HEK293T (cell line): Measurements from ENCODE around the gene GPHA2.
"Not testable (repeated sequence)": the region's sequence is repeated elsewhere in the genome, so short reads cannot be mapped to it uniquely, and the experiment has no call there.

Source experiments
- CTCF ChIA-PET: fragments of 350-600 bp; formaldehyde crosslinking; extraction: SDS; loops from one replicate; lab custom pipeline; 2021; ENCODE audit warnings: antibody characterized with exemption, inconsistent platforms; lab: Yijun Ruan, JAX
- POLR2A ChIA-PET: fragments of 350-600 bp; formaldehyde crosslinking; extraction: SDS; loops from one replicate; lab custom pipeline; 2020; ENCODE audit warnings: antibody characterized with exemption, inconsistent platforms; lab: Yijun Ruan, JAX
- DNase-seq: peaks from one replicate; pipeline ENCODE4 v3.0.0; 2012; ENCODE audit warnings: mixed read lengths; ENCODE audit errors: extremely low spot score
- ARNT ChIP-seq: fragments of 450-650 bp; IDR thresholded peaks from 2 replicates; pipeline ENCODE4 v1.6.1; 2017; ENCODE audit warnings: mild to moderate bottlenecking
- BHLHE40 ChIP-seq: fragments of 450-650 bp; IDR thresholded peaks from 2 replicates; pipeline ENCODE4 v1.6.1; 2016; ENCODE audit warnings: mild to moderate bottlenecking, moderate library complexity, borderline replicate concordance
- CTBP1 ChIP-seq: fragments of 450-650 bp; IDR thresholded peaks from 2 replicates; pipeline ENCODE4 v1.6.1; 2016; ENCODE audit warnings: borderline replicate concordance
- ELF4 ChIP-seq: fragments of 450-650 bp; IDR thresholded peaks from 2 replicates; pipeline ENCODE4 v1.6.1; 2017; ENCODE audit warnings: antibody characterized with exemption
- FOXA1 ChIP-seq: fragments of 450-650 bp; IDR thresholded peaks from 2 replicates; pipeline ENCODE4 v1.6.1; 2016; ENCODE audit warnings: mild to moderate bottlenecking
- FOXK2 ChIP-seq: fragments of 450-650 bp; IDR thresholded peaks from 2 replicates; pipeline ENCODE4 v1.6.1; 2016; ENCODE audit warnings: mild to moderate bottlenecking
- FOXM1 ChIP-seq: fragments of 450-650 bp; IDR thresholded peaks from 2 replicates; pipeline ENCODE4 v1.6.1; 2017; ENCODE audit warnings: mild to moderate bottlenecking, borderline replicate concordance
- HDGF ChIP-seq: fragments of 450-650 bp; IDR thresholded peaks from 2 replicates; pipeline ENCODE4 v1.6.1; 2017; ENCODE audit warnings: antibody characterized with exemption, borderline replicate concordance
- L3MBTL2 ChIP-seq: fragments of 450-650 bp; conservative IDR thresholded peaks from 2 replicates; pipeline ENCODE4 v1.6.1; 2016; ENCODE audit warnings: mild to moderate bottlenecking
- LEF1 ChIP-seq: fragments of 450-650 bp; IDR thresholded peaks from 2 replicates; pipeline ENCODE4 v1.6.1; 2017; ENCODE audit warnings: mild to moderate bottlenecking, borderline replicate concordance
- NFRKB ChIP-seq: fragments of 450-650 bp; IDR thresholded peaks from 2 replicates; pipeline ENCODE4 v1.6.1; 2016; ENCODE audit warnings: mild to moderate bottlenecking, moderate library complexity
- SP1 ChIP-seq: fragments of 450-650 bp; IDR thresholded peaks from 2 replicates; pipeline ENCODE4 v1.6.1; 2017
- SUZ12 ChIP-seq: fragments of 450-650 bp; IDR thresholded peaks from 2 replicates; pipeline ENCODE4 v1.6.1; 2016; ENCODE audit warnings: mild to moderate bottlenecking
- TARDBP ChIP-seq: fragments of 450-650 bp; IDR thresholded peaks from 2 replicates; pipeline ENCODE4 v1.6.1; 2016
- ZNF384 ChIP-seq: fragments of 450-650 bp; IDR thresholded peaks from 2 replicates; pipeline ENCODE4 v1.6.1; 2016
- TF ChIP-seq, protein P1 (sequence below): fragments of 450-650 bp; IDR thresholded peaks from 2 replicates; pipeline ENCODE4 v1.6.1; 2016

Gene GPHA2, protein sequence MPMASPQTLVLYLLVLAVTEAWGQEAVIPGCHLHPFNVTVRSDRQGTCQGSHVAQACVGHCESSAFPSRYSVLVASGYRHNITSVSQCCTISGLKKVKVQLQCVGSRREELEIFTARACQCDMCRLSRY

DNA sequence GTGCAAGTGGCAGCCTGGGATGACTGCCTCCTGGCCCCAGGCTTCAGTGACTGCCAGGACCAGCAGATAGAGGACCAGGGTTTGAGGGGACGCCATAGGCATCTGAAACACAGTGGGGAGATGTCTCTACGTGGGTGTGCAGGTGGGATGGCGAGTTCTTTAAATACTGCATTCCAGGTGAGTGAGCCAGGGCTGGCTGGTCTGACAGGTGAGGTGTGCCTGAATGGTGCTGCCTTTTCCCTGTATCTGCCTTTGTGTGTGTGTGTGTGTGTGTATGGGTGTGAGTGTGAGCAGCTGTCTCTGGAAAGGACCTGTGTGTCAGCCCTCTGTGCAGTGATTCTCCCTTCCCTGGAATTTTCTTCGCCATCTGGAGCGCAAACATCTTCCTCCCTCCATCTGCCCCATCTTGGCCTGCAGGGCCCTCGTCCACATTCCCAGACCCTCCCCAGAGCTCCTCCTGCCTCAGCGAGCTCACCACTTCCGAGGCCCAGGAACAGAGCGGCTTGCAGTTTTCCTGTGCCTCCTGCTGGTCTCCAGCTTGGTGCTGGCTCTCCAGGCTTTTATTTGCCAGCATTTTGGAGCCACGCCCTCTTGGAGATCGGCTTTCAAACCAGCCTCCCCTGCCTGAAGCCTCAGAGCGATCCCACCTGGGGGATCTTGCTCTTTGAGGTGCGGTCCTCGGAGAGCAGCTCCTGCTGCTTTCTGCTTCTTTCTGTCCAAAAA is at the start of gene GPHA2:
Gene GPHA2, minus strand, starts transcription at position 535 of the 723 bp plus-strand sequence. Its CDS starts 433 bp downstream, at position 102.
- TF ChIP-seq CTBP1 (no peak), ARNT (no peak), ZNF384 (no peak), FOXM1 (no peak), FOXK2 (no peak), L3MBTL2 (no peak), BHLHE40 (no peak), LEF1 (no peak), HDGF (no peak), FOXA1 (no peak)
- DNase-seq: peak; percentile 56
- ChIA-PET POLR2A (interaction anchor here (1.3 to 2.2 kb wide), 2 partner anchors 11 to 19 kb away, joined by 5 to 9 read pairs; partner anchors contain the start of gene PPP2R5B), CTCF (no interaction called here)

- CTCF ChIA-PET: not testable (repeated sequence)
These were observed 47.6 kb upstream of the GPHA2 start for GRCh38 chr11:64983339-64983738.

GRCh38 chr11:64976651-64977050 is 41.0 kb upstream of the GPHA2 start:
- POLR2A ChIA-PET: no interaction called here
- no peak for TF ChIP-seq BHLHE40
- TF ChIP-seq FOXM1: no peak
- no peak for TF ChIP-seq TARDBP
- TF ChIP-seq NFRKB: no peak
- TF ChIP-seq CTBP1: no peak
- no peak for TF ChIP-seq LEF1
- no peak for TF ChIP-seq ZNF384
- no peak for TF ChIP-seq SUZ12
- no peak for TF ChIP-seq L3MBTL2
- no peak for TF ChIP-seq FOXK2
- TF ChIP-seq ELF4: no peak
- TF ChIP-seq FOXA1: no peak
- no peak for TF ChIP-seq HDGF
- no peak for TF ChIP-seq ARNT
- TF ChIP-seq SP1: no peak
- TF ChIP-seq, protein P1, sequence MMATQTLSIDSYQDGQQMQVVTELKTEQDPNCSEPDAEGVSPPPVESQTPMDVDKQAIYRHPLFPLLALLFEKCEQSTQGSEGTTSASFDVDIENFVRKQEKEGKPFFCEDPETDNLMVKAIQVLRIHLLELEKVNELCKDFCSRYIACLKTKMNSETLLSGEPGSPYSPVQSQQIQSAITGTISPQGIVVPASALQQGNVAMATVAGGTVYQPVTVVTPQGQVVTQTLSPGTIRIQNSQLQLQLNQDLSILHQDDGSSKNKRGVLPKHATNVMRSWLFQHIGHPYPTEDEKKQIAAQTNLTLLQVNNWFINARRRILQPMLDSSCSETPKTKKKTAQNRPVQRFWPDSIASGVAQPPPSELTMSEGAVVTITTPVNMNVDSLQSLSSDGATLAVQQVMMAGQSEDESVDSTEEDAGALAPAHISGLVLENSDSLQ: no peak
- CTCF ChIA-PET: no interaction called here
- DNase-seq: no peak

More at GRCh38 chr11:64983339-64983738, 47.6 kb upstream of the GPHA2 start:
- DNase-seq, POLR2A ChIA-PET: not testable (repeated sequence)

- CTCF ChIA-PET: interaction anchor here (0.5 to 0.7 kb wide), 2 partner anchors 54 to 140 kb away, joined by 3 read pairs; no protein-coding TSS in a partner anchor
- POLR2A ChIA-PET: no interaction called here
These were observed 38.4 kb upstream of the GPHA2 start for GRCh38 chr11:64974124-64974523.

DNA sequence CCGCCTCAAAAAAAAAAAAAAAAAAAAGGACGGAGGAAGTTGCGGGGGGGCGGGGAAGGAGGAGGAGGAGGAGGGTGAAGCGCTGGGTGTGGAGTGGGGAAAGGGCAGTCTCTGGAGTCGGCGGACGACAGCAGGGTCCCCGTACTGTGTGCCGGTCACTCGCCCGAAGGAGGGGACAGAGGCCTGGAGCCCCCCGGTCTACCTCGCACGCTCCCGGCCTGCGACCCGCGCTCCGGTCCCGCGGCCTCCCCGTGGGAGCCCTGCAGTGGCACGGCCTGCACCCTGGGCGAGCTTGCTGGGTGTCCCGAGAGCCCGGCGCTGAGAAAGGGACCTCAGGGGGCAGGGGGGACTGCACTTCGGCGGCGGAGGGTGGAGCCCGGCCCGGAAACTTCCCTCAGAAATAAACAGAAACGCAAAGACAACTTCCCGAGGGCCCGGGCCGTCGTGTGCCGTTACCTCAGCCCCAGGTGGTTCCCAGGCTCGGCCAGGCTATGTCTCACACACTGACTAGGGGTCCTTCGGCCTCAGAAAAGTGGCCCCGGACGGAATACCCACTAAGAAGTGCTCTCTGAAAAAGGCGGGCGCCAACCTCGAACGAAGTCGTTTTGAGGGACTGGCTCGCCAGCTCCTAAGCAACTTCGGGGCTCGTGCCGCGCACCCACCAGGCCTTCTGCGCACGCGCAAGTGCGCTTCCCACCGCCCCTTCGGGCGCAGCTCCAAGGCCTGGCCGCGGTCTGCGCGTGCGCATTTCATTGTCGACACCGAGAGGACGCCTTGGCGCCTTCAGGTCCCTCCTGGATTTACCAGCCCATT is 35.9 kb upstream of the GPHA2 start, which contains the start of gene MAJIN:
Gene MAJIN, minus strand, starts transcription at position 688 of the 813 bp plus-strand sequence. CDS start 12,703 bp downstream, outside the sequence.
- TF ChIP-seq L3MBTL2 (peak; percentile 94), CTBP1 (no peak), FOXA1 (no peak)
- POLR2A ChIA-PET: interaction anchor here (1.2 kb wide), 1 partner anchor 38 kb away, joined by 3 read pairs; no protein-coding TSS in a partner anchor
- peak; percentile 75 for DNase-seq
- CTCF ChIA-PET: no interaction called here

More at GRCh38 chr11:64974124-64974523, 38.4 kb upstream of the GPHA2 start:
- no peak for DNase-seq
- no peak for TF ChIP-seq TARDBP
- TF ChIP-seq L3MBTL2: no peak
- TF ChIP-seq NFRKB: no peak
- no peak for TF ChIP-seq ARNT
- TF ChIP-seq FOXK2: no peak
- no peak for TF ChIP-seq CTBP1
- TF ChIP-seq, protein P1: no peak
- no peak for TF ChIP-seq LEF1
- no peak for TF ChIP-seq HDGF
- no peak for TF ChIP-seq FOXM1
- no peak for TF ChIP-seq ZNF384
- no peak for TF ChIP-seq FOXA1
- no peak for TF ChIP-seq ELF4
- TF ChIP-seq BHLHE40: no peak
- TF ChIP-seq SUZ12: no peak
- no peak for TF ChIP-seq SP1

DNA sequence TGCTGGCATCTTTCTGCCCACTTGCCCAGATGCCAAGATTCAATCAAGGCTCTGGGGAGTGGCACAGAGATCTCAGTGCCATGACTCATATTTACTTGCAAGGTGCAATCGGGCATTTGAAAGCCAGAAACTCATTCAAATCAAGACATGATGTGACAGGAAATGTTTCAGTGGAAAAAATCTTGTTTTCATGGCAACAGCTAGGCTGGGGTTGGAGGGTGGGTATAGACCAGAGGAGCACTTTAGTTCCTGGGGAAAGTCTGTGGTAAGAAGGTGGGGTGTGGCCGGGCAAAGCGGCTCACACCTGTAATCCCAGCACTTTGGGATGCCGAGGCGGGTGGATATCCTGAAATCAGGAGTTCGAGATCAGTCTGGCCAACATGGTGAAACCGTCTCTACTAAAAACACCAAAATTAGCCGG is 35.0 kb upstream of the GPHA2 start:
- ChIA-PET CTCF (no interaction called here), POLR2A (no interaction called here)
- no peak for TF ChIP-seq TARDBP
- TF ChIP-seq CTBP1: no peak
- TF ChIP-seq ELF4: no peak
- TF ChIP-seq FOXK2: no peak
- no peak for TF ChIP-seq FOXM1
- TF ChIP-seq ARNT: no peak
- no peak for TF ChIP-seq FOXA1
- TF ChIP-seq BHLHE40: no peak
- DNase-seq: no peak
